H1 (cell line): ENCODE measurements around the gene LRTM1. TPM values are rescaled to one million over a fixed set of nuclear protein-coding genes. Genes with fewer than 3 reads are reported as not detected.

Source experiments
- CHD7 ChIP-seq: fragments of 300-600 bp; sonication (generic); IDR thresholded peaks from 2 replicates; pipeline ENCODE4 v1.7.1; 2012; ENCODE audit warnings: low read length, moderate library complexity, mild to moderate bottlenecking, inconsistent platforms; ENCODE audit not compliant: insufficient replicate concordance
- TEAD4 ChIP-seq: IDR thresholded peaks from 2 replicates; pipeline ENCODE4 v1.6.1; 2012; ENCODE audit warnings: low read depth, low read length, inconsistent platforms, mixed read lengths
- polyA plus RNA-seq, 7 experiments: library from polyadenylated mRNA; depleted of rRNA in 3 of 7; stranded (reverse) in 5 of 7; unstranded in 2 of 7; fragments of >200 nt in 5 of 7; fragments of 200-250 nt in 2 of 7; gene quantifications; 1 replicate in 5 of 7; 2 replicates in 1 of 7; 4 replicates in 1 of 7; pipeline versions ENCODE4 v1.2.1 to v1.2.3, GENCODE V29; 2011 to 2013; ENCODE audit warnings: missing spikeins in 2 of 7, mixed read lengths in 2 of 7
- total RNA-seq: library from RNA; stranded (reverse); fragmentation: NEBNext Ultra II Directional; extraction: Animal tissue kit (Norgen Biotek cat#: 25700); gene quantifications from 2 replicates; pipeline ENCODE4 v1.2.1, GENCODE V29; 2021

LRTM1 gene
- total and polyA plus RNA-seq, 2 of the 8 experiments (the other 6 are each of a cell fraction or from before 2014, with no cell fraction given): not detected

- TF ChIP-seq CHD7 (no peak), TEAD4 (no peak)
Observed at GRCh38 chr3:54917174-54917573, 10.7 kb downstream of the LRTM1 start (continued).
